GM18502 (cell line): Measurements from ENCODE around the gene GCG.

ENCODE experiments used
- ATAC-seq: cut with Tn5 transposase; IDR thresholded peaks from one replicate; pipeline ENCODE4 v1.9.1; 2021; ENCODE audit warnings: mild to moderate bottlenecking; ENCODE audit not compliant: unreplicated experiment, poor library complexity

Gene GCG

GRCh38 chr2:162153608-162154224 is 1.7 kb upstream of the GCG start:
- peak; percentile 98 for ATAC-seq

GRCh38 chr2:162149940-162150339 is 2.1 kb downstream of the GCG start:
- ATAC-seq = no peak

- ATAC-seq = no peak
Observed at GRCh38 chr2:162149466-162149865, 2.6 kb downstream of the GCG start.

GRCh38 chr2:162148956-162149355 is 3.1 kb downstream of the GCG start:
- no peak for ATAC-seq

GRCh38 chr2:162143969-162144368 is 8.1 kb downstream of the GCG start:
- ATAC-seq = no peak

GRCh38 chr2:162138310-162138709 is 13.7 kb downstream of the GCG start:
- no peak for ATAC-seq

- ATAC-seq = no peak
Observed at GRCh38 chr2:162127422-162127821, 24.6 kb downstream of the GCG start.

GRCh38 chr2:162126527-162126926 is 25.5 kb downstream of the GCG start:
- ATAC-seq = peak; percentile 21

GRCh38 chr2:162126111-162126519 is 25.9 kb downstream of the GCG start:
- peak; percentile 96 for ATAC-seq

GRCh38 chr2:162125138-162125537 is 26.9 kb downstream of the GCG start:
- no peak for ATAC-seq

- ATAC-seq = peak; percentile 34
Observed at GRCh38 chr2:162123806-162124758, 28.0 kb downstream of the GCG start.

- no peak for ATAC-seq
Observed at GRCh38 chr2:162118166-162119031, 33.6 kb downstream of the GCG start.

GRCh38 chr2:162116352-162116751 is 35.7 kb downstream of the GCG start:
- no peak for ATAC-seq

GRCh38 chr2:162115076-162115475 is 37.0 kb downstream of the GCG start:
- ATAC-seq = no peak

- no peak for ATAC-seq
Observed at GRCh38 chr2:162114271-162114670, 37.8 kb downstream of the GCG start.

- ATAC-seq = no peak
Observed at GRCh38 chr2:162113776-162114168, 38.3 kb downstream of the GCG start.

GRCh38 chr2:162113088-162113775 is 38.8 kb downstream of the GCG start:
- no peak for ATAC-seq

- ATAC-seq = no peak
Observed at GRCh38 chr2:162111958-162112850, 39.8 kb downstream of the GCG start.

GRCh38 chr2:162107361-162107901 is 44.6 kb downstream of the GCG start:
- ATAC-seq = no peak
